Glutamatergic neuron (in vitro differentiated cells): ENCODE data around the gene SYT2. TPM values are rescaled to one million over a fixed set of nuclear protein-coding genes. Genes with fewer than 3 reads are reported as not detected.

Source experiments
- DNase-seq: peaks from one replicate; pipeline ENCODE4 v3.0.0; 2022
- H3K27ac Mint-ChIP-seq: one replicate; pipeline ENCODE4 v1.8.0; 2020; ENCODE audit warnings: mild to moderate bottlenecking, mixed read lengths, inconsistent platforms; ENCODE audit not compliant: unreplicated experiment
- H3K27me3 Mint-ChIP-seq: one replicate; pipeline ENCODE4 v1.8.0; 2020; ENCODE audit warnings: mild to moderate bottlenecking, moderate library complexity, mixed read lengths, inconsistent platforms; ENCODE audit not compliant: unreplicated experiment
- H3K36me3 Mint-ChIP-seq: one replicate; pipeline ENCODE4 v1.8.0; 2020; ENCODE audit warnings: mild to moderate bottlenecking, mixed read lengths, inconsistent platforms; ENCODE audit not compliant: unreplicated experiment
- H3K4me1 Mint-ChIP-seq: one replicate; pipeline ENCODE4 v1.8.0; 2020; ENCODE audit warnings: mild to moderate bottlenecking, low read depth, mixed read lengths, inconsistent platforms; ENCODE audit not compliant: unreplicated experiment
- H3K4me3 Mint-ChIP-seq: one replicate; pipeline ENCODE4 v1.8.0; 2020; ENCODE audit warnings: mild to moderate bottlenecking, mixed read lengths, inconsistent platforms; ENCODE audit not compliant: unreplicated experiment
- H3K9me3 Mint-ChIP-seq: one replicate; pipeline ENCODE4 v1.8.0; 2020; ENCODE audit warnings: mild to moderate bottlenecking, moderate library complexity, mixed read lengths, inconsistent platforms; ENCODE audit not compliant: unreplicated experiment
- total RNA-seq: library from RNA; stranded (reverse); fragmentation: NEBNext Ultra II Directional; extraction: Animal tissue kit (Norgen Biotek cat#: 25700); gene quantifications from one replicate; pipeline ENCODE4 v1.2.1, GENCODE V29; 2021; ENCODE audit not compliant: unreplicated experiment
- TF ChIP-seq, protein P1 (sequence below): fragments of 200-600 bp; sonication (generic); IDR thresholded peaks from one replicate; pipeline ENCODE4 v1.5.0; 2021; ENCODE audit not compliant: partially characterized antibody, unreplicated experiment

The SYT2 gene
- total RNA-seq, 1 donor from 2014 or later: 2.6 TPM

GRCh38 chr1:202596638-202597037 is 113.6 kb downstream of the SYT2 start:
- Mint-ChIP-seq H3K9me3 (peaks cover 1% of the 10 kb centered on the region), H3K27ac (no peak overlapping the region), H3K4me1 (peaks cover 4% of the 10 kb centered on the region), H3K4me3 (no peak overlapping the region), H3K27me3 (peaks cover 7% of the 10 kb centered on the region), H3K36me3 (no peaks in the 10 kb centered on the region)
- TF ChIP-seq, protein P1, sequence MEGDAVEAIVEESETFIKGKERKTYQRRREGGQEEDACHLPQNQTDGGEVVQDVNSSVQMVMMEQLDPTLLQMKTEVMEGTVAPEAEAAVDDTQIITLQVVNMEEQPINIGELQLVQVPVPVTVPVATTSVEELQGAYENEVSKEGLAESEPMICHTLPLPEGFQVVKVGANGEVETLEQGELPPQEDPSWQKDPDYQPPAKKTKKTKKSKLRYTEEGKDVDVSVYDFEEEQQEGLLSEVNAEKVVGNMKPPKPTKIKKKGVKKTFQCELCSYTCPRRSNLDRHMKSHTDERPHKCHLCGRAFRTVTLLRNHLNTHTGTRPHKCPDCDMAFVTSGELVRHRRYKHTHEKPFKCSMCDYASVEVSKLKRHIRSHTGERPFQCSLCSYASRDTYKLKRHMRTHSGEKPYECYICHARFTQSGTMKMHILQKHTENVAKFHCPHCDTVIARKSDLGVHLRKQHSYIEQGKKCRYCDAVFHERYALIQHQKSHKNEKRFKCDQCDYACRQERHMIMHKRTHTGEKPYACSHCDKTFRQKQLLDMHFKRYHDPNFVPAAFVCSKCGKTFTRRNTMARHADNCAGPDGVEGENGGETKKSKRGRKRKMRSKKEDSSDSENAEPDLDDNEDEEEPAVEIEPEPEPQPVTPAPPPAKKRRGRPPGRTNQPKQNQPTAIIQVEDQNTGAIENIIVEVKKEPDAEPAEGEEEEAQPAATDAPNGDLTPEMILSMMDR: no peak
- no peak for DNase-seq

DNA sequence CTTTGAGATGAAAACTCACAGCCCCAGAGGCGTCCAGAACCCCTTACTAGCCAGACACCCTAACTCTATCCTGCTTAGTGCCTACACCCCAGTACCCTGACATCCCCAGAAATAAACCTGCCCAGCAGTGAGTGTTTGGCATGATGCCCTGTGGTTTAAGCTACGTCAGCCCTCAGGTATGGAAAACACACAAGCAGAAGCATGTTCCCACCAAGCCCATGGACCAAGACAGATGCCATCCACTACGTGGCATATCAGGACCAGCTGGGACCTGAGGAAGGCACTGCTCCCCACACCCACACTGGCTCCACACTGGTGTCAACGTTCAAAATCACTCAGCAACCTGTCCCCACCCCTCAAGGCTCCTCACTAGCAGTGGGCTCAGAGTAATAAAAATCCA is 116.4 kb downstream of the SYT2 start:
- peaks cover 10% of the 10 kb centered on the region for H3K27me3 Mint-ChIP-seq

GRCh38 chr1:202592146-202592545 is 118.1 kb downstream of the SYT2 start:
- Mint-ChIP-seq H3K27me3 (peaks cover 9% of the 10 kb centered on the region), H3K9me3 (peaks cover 1% of the 10 kb centered on the region), H3K4me3 (no peak overlapping the region), H3K27ac (no peak overlapping the region), H3K36me3 (no peaks in the 10 kb centered on the region), H3K4me1 (peaks cover 8% of the 10 kb centered on the region)
- no peak for DNase-seq
- TF ChIP-seq, protein P1: no peak

More for the DNA sequence above, 116.4 kb downstream of the SYT2 start:
- H3K27ac Mint-ChIP-seq: no peak overlapping the region
- H3K4me3 Mint-ChIP-seq: no peak overlapping the region
- H3K36me3 Mint-ChIP-seq: no peaks in the 10 kb centered on the region
- H3K9me3 Mint-ChIP-seq: peaks cover 1% of the 10 kb centered on the region
- DNase-seq: no peak
- TF ChIP-seq, protein P1: no peak
- H3K4me1 Mint-ChIP-seq: peaks cover 4% of the 10 kb centered on the region

GRCh38 chr1:202591515-202591914 is 118.7 kb downstream of the SYT2 start:
- no peak overlapping the region for H3K4me3 Mint-ChIP-seq
- peaks cover 1% of the 10 kb centered on the region for H3K9me3 Mint-ChIP-seq
- peaks cover 9% of the 10 kb centered on the region for H3K27me3 Mint-ChIP-seq
- peaks cover 14% of the 10 kb centered on the region for H3K4me1 Mint-ChIP-seq
- no peaks in the 10 kb centered on the region for H3K36me3 Mint-ChIP-seq
- no peak for DNase-seq
- H3K27ac Mint-ChIP-seq: no peak overlapping the region
- TF ChIP-seq, protein P1: no peak

DNA sequence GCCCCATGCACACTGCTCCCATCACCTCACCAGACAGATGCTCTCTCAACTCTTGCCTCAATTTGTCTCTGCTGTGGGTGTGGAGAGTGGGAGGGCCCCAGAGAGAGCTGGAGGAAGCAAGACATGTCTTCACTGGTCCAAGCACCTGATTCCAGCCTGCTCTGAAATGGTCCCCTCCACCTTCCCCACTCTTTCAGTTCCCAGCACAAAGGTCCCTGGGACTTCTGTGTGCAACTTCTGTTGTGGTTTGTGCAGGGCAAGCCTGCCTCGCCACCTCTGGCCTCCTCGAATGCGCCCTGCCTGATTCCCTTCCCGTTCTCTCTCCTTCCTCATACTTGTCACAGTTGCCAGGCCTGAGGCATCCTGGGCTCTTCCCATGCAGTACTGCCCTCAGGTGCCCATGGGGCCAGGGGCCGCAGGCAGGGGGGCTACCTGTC is 119.3 kb downstream of the SYT2 start:
- H3K4me3 Mint-ChIP-seq: no peak overlapping the region
- H3K27ac Mint-ChIP-seq: no peak overlapping the region
- no peak for DNase-seq
- H3K36me3 Mint-ChIP-seq: no peaks in the 10 kb centered on the region
- TF ChIP-seq, protein P1: no peak
- H3K9me3 Mint-ChIP-seq: peaks cover 1% of the 10 kb centered on the region
- H3K4me1 Mint-ChIP-seq: peaks cover 19% of the 10 kb centered on the region
- peaks cover 9% of the 10 kb centered on the region for H3K27me3 Mint-ChIP-seq
